BJ (cell line): ENCODE results near the gene COA7. TPM values are rescaled to one million over a fixed set of nuclear protein-coding genes. Genes with fewer than 3 reads are reported as not detected.

ENCODE experiments used
- CTCF ChIA-PET: fragments of 350-600 bp; formaldehyde crosslinking; extraction: SDS; loops from one replicate; lab custom pipeline; 2021; ENCODE audit warnings: antibody characterized with exemption, inconsistent platforms; lab: Yijun Ruan, JAX
- POLR2A ChIA-PET: fragments of 300-600 bp; sonication (Branson Sonifier 250); formaldehyde crosslinking; extraction: SDS; loops from one replicate; lab custom pipeline; 2021; ENCODE audit warnings: antibody characterized with exemption; lab: Charles Lee
- DNase-seq: peaks from one replicate; pipeline ENCODE4 v3.0.0-alpha.2; 2011; ENCODE audit warnings: low read depth
- H3K27me3 ChIP-seq: 2 replicates; pipeline ENCODE4 v1.6.0; 2011; ENCODE audit warnings: low read length; ENCODE audit not compliant: control insufficient read depth, insufficient read depth
- H3K36me3 ChIP-seq: 2 replicates; pipeline ENCODE4 v1.5.1; 2011; ENCODE audit warnings: low read length; ENCODE audit not compliant: control insufficient read depth, insufficient read depth
- H3K4me3 ChIP-seq: 2 replicates; pipeline ENCODE4 v1.5.1; 2011; ENCODE audit warnings: low read depth, mild to moderate bottlenecking, control low read depth, low read length
- CTCF ChIP-seq: IDR thresholded peaks from 2 replicates; pipeline ENCODE4 v1.5.1; 2011; ENCODE audit warnings: low read depth, mild to moderate bottlenecking, control low read depth, inconsistent platforms, low read length, moderate library complexity; ENCODE audit not compliant: insufficient read depth
- polyA plus RNA-seq: library from polyadenylated mRNA; depleted of rRNA; stranded (reverse); fragments of >200 nt; gene quantifications from 2 replicates; pipeline ENCODE4 v1.2.3, GENCODE V29; 2011

The COA7 gene
- polyA plus RNA-seq, 1 experiment: 14.4 TPM

- Histone ChIP-seq H3K4me3 (no peak overlapping the region), H3K27me3 (no peaks in the 10 kb centered on the region), H3K36me3 (no peaks in the 10 kb centered on the region)
- no peak for TF ChIP-seq CTCF
- POLR2A ChIA-PET: no interaction called here
- no peak for DNase-seq
- CTCF ChIA-PET: interaction anchor here (3.9 kb wide), 1 partner anchor 11 kb away, joined by 14 read pairs; no protein-coding TSS in a partner anchor
Observed at GRCh38 chr1:52674497-52675384, 23.4 kb downstream of the COA7 start.

- H3K36me3 ChIP-seq: no peaks in the 10 kb centered on the region
- ChIA-PET CTCF (interaction anchor here (3.9 kb wide), 1 partner anchor 12 kb away, joined by 14 read pairs; no protein-coding TSS in a partner anchor), POLR2A (no interaction called here)
- no peak for TF ChIP-seq CTCF
- no peak overlapping the region for H3K4me3 ChIP-seq
- H3K27me3 ChIP-seq: no peaks in the 10 kb centered on the region
- no peak for DNase-seq
Observed at GRCh38 chr1:52673513-52673912, 24.6 kb downstream of the COA7 start.

- CTCF ChIA-PET: interaction anchor here (1.5 to 3.9 kb wide), 2 partner anchors 13 kb away, joined by 4 to 14 read pairs; no protein-coding TSS in a partner anchor
- no peak for TF ChIP-seq CTCF
- DNase-seq: no peak
Observed at GRCh38 chr1:52672946-52673345, 25.2 kb downstream of the COA7 start.

GRCh38 chr1:52670604-52671003 is 27.5 kb downstream of the COA7 start:
- DNase-seq: no peak
- ChIA-PET CTCF (no interaction called here), POLR2A (no interaction called here)
- TF ChIP-seq CTCF: no peak
- no peaks in the 10 kb centered on the region for H3K27me3 ChIP-seq
- H3K4me3 ChIP-seq: no peak overlapping the region
- H3K36me3 ChIP-seq: no peaks in the 10 kb centered on the region

More at GRCh38 chr1:52672946-52673345, 25.2 kb downstream of the COA7 start:
- H3K27me3 ChIP-seq: no peaks in the 10 kb centered on the region
- POLR2A ChIA-PET: no interaction called here
- H3K36me3 ChIP-seq: no peaks in the 10 kb centered on the region
- no peak overlapping the region for H3K4me3 ChIP-seq

- ChIA-PET CTCF (interaction anchor here (1.1 kb wide), 1 partner anchor 113 kb away, joined by 4 read pairs; no protein-coding TSS in a partner anchor), POLR2A (no interaction called here)
- H3K36me3 ChIP-seq: no peaks in the 10 kb centered on the region
- no peaks in the 10 kb centered on the region for H3K27me3 ChIP-seq
- DNase-seq: no peak
- H3K4me3 ChIP-seq: no peak overlapping the region
- no peak for TF ChIP-seq CTCF
Observed at GRCh38 chr1:52669696-52670095, 28.5 kb downstream of the COA7 start.
